ENCODE results near the gene ROBO1.

The ROBO1 gene

DNA sequence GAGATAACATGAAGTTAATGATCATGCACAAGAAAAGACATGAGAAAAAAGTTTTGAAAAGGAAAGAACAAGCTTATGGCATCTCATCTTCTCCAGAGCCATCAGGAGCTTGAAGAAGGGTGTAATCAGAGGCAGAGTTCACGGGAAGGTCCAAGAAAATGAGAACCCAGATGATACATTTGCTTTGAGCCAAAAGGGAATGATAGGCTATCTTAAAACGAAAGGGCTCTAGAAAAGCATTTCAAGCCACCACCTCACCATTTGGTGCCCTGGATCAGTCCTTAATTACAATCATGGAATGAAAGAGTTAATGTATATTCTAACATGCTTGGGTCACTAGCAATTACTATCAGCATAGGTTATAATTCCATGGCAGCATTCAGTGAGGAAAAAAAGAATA lies 781.8 kb downstream of the ROBO1 start:
- DNase-seq (ENCODE audit: low read depth, low spot score), result no peak

GRCh38 chr3:78979028-78979427 lies 788.8 kb downstream of the ROBO1 start:
- DNase-seq (ENCODE audit: low read depth, low spot score), result no peak

DNA sequence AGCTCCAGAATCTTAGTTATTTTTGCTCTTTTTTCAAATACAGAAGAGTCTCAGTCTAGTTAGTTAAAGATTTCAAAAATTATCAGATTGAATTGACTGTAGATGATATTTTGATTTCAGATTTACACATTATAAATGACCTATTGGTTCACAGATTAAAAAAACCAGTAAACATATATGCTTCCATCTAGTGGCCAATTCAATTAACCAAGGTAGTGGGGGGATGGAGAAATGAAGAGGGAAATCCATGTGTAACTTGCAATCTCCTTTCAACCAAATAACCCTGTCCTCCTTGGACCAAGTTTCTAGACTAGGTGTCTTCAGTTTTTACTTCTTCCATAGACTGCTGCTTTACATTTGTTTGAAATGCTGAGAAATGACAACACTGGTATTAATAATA lies 789.8 kb downstream of the ROBO1 start:
- DNase-seq (ENCODE audit: low read depth, low spot score), result peak; percentile 36

DNA sequence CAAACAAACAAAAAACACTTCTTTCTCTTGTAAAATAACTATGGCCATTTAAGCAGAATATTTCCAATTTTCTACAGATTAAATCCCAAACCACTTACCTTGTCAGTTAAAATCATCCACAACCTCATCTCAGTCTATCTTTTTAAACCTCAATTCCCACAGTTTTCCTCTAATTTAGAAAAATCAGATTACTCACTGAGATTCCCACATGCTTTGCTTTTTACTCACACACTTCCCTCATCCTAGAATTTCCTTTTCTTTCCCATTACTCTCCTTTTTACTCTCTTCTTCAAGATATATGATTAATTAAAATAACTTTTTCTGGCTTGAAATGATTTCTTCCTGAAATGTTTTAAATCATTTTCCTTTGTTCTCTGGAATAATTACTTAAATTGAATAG lies 790.7 kb downstream of the ROBO1 start:
- no peak for DNase-seq (ENCODE audit: low read depth, low spot score)

DNA sequence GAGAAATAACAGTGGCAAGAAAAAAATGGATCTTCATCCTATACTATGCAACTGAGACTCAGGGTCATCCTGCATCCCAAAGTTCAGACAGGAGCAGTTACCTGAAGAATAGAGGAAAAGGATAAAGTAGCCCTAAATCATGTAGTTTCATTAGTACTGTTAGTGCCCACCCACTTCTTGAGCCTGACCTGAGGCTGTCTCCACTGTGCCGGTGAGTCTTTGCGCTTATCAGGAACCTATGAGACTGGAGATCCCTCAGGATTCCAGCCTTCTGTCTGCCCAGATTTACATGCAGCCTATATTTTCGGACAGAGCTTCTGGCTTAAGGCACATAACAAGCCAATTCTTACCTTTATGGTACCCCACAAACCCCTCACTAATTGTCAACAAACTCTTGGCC lies 791.6 kb downstream of the ROBO1 start:
- DNase-seq (ENCODE audit: low read depth, low spot score), result no peak

DNA sequence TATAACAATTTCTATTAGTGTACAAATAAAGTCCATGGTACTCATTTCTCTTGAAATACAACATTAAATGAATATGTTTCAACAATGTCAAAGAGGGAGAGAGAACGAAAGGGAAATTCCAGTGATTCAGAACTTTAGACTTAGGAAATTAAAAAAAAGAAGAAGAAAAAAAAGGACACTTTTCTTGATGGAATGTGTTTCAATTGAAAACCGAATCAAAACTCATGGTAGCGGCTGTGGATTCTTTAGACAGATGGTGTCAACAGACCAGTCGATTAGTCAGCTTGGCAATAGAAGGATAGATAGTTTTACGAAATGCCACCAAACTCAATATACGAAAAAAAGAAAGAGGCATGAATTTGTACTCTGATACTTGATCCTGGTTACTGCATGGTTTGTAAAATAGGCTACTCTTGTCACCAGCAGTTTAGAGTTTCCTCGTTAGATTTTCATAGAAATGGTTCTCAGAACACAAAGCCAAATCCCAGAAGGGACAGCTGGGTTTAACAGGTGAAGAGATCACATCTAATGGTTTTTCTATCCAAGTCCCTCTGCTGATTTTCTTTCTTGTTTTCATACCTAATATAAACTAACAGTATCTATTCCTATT lies 793.5 kb downstream of the ROBO1 start:
- peak; percentile 59 for DNase-seq (ENCODE audit: low read depth, low spot score)

GRCh38 chr3:78972617-78973301 lies 795.0 kb downstream of the ROBO1 start:
- no peak for DNase-seq (ENCODE audit: low read depth, low spot score)

- no peak for DNase-seq (ENCODE audit: low read depth, low spot score)
Observed at GRCh38 chr3:78970656-78971055, 797.1 kb downstream of the ROBO1 start.

- DNase-seq (ENCODE audit: low read depth, low spot score), result no peak
Observed at GRCh38 chr3:78969483-78969882, 798.3 kb downstream of the ROBO1 start.

DNA sequence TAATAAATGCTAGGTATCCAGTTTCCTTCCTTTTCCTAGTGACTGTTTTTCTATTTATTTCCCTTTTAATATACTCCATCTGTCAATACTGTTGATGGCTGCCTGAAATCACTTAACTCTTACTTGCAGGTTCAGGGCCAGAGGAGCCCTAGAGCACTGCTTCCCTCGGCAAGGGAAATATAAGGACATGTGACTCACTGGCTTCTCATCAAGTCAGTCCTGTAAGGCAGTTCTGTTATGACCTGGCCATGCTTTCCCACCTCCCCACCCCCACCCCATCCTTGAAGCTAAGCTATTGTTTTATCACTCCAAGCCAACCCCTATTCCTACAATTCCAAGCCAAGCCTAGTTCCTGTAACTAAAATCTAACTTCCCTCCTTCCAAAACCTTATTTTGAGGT lies 800.7 kb downstream of the ROBO1 start:
- no peak for DNase-seq (ENCODE audit: low read depth, low spot score)

GRCh38 chr3:78963771-78964170 lies 804.0 kb downstream of the ROBO1 start:
- DNase-seq (ENCODE audit: low read depth, low spot score), result no peak

DNA sequence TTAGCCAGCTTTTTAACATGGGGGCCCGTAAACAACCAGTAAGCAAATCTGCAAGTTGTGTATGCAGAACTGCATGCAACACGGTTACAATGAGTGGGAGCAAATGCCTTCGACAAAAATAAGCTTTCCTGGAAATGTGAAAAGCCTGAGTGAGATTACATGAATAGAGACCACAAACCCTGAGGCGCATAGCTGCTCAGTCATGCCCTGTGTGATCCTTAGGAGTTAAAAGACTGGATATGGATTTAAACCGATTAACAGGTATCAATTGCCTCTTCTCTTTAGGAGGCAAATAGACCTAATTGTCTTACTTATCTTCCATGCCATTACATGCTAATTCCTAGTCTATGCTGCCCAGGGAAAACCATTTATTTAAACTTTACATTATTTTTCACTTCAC lies 810.3 kb downstream of the ROBO1 start:
- DNase-seq (ENCODE audit: low read depth, low spot score), result peak; percentile 56

- no peak for DNase-seq (ENCODE audit: low read depth, low spot score)
Observed at GRCh38 chr3:78951342-78951945, 816.4 kb downstream of the ROBO1 start.

GRCh38 chr3:78941587-78941986 lies 826.2 kb downstream of the ROBO1 start:
- peak; percentile 61 for DNase-seq (ENCODE audit: low read depth, low spot score)

DNA sequence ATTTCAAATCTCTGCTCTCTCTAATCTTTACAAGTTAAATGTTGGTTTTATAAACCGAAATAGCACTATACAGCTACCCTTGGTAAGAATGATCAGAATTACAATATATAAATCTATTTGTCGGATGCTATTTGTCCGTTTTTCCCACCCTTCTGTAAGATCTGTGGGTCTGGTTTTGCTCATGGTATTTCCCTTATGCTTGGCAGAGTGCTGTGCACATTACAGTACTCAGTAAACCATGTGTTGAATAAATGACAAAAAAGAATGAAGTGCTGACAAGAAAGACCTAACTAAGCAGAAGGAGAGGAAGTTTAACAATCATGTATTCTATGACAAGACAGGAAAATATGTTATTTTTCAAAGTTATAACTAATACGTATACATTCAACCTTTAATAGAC lies 827.2 kb downstream of the ROBO1 start:
- no peak for DNase-seq (ENCODE audit: low read depth, low spot score)

GRCh38 chr3:78940128-78940527 lies 827.7 kb downstream of the ROBO1 start:
- no peak for DNase-seq (ENCODE audit: low read depth, low spot score)

DNA sequence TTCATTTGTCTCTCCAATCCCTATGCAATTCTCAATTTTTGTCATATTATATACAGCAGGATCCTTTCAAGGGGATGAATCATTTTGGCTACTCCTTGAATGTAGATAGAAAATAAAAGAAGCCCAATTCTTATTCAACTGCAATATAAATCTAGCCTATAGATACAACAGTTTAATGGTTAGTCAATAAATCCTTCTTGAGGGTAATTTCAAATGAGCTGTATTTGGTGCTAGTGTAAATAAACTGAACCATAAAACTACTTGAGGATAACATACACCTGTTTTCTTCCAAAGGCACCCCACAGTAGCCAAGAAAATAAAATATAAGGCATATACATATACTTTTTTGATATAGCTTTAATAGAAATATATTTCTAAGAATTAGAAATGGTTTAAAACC lies 830.3 kb downstream of the ROBO1 start:
- no peak for DNase-seq (ENCODE audit: low read depth, low spot score)

DNA sequence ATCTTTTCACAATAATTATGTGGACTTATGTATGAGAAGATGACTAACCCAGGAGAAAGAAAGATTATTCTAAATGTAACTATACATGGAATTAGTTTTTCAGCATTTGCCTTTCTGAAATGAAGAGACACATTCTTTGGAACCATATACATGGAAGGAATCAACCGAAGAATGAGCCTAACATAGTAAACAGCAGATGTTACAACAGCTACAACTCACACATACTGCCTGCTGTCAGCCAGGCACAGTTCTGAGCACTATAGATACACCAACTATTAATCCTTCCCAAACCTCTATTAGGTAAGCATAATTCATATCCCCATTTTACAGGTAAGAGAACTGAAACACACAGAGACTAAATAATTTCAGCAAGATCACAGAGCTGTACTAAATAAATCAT lies 840.0 kb downstream of the ROBO1 start:
- DNase-seq (ENCODE audit: low read depth, low spot score), result no peak

DNA sequence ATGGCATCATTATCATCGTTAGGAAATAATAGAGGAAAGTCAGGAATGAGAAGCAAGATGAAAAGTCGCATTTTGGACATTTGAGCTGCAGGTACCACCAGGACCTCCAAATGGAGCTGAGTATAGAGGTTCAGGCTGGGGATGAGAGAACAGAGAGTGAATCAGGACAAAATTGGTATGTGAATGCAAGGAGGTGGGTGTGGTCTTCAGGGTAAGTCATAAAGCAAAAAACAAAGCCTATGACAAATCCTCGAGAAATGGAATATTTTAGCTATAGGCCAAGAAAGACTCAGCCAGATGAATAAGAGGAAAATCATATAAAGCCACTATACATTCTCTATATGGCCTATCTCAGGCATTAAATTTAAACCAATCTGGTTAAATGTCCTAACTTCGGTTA lies 841.3 kb downstream of the ROBO1 start:
- DNase-seq (ENCODE audit: low read depth, low spot score), result no peak

DNA sequence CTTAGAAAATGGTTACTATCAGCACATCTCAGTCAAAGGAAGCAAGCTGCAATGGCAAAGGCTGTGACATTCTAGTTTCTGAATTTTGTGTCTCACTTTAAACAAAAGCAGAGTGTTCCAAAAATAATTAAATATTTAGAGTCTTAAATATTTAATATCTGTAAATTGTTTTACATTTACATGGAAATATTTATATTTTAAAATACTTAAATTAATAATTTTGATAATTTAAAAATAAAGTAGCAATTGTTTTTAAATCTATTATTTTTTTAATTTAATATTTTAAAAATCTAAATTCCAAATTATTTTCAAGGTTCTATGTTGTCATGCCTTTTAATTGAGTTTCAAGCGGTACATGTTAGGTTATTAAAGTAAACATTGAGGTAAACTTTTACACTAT lies 843.1 kb downstream of the ROBO1 start:
- DNase-seq (ENCODE audit: low read depth, low spot score), result no peak

DNA sequence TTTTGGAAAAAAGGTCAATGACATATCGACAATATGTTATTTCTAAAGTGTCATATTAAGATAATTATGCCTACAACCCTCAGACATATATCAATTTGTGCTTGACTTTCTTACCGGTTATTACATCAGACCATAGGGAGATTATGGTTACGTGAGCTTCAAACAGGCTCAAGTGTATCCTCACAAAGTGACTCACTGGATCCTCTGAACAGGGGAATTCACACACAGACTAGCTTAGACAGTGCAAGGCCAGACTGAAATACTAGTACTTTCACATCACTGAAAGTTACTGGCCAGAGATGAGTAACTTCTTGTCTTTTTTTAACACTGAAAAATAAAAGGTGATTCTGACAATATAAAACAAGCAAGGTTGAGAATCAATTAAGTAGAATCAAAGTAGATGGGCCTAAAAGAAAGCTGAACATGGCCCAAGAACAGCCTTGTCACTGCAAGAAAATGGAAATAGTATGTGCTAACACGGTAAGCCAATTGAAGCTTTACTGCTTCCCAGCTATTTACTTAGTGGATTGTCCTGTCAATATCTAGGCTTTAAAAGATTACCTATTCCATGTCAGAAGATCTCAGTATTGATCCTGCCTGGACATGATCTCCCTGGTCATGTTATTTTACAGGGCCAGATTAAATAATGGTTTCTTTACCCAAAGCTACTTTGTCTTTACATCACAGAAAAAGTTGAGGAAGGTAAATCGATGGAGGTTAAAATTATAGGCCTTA lies 848.6 kb downstream of the ROBO1 start:
- peak; percentile 65 for DNase-seq (ENCODE audit: low read depth, low spot score)

DNA sequence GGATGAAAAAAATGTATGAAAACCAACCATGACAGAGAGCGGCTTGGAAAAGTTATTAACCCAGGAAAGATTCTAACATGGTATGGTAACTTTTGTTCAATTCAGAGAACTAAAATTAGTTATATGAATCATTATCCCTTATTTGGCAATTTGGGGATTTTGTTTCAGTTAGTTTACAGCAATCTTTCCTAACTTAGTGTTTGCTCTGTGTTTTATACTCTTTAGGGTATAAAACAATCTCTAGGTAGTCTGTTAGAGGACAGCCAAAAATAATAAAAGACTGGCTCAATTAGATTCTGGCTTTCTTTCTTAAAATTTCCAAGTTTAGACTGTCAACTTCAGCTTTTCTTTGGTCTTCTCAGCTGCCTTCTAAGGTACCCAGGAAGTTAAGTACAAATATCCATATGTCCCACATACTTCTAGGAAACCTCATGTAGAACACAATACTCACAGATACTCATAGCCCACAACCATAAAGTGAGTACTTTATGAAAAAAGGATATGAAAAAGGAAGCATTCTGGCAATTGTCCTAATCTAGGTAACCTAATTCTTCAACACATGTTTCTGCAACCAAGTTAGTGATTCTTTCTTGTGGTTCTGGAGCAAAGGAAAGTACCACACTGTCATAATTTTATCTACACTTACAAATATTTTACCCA lies 849.3 kb downstream of the ROBO1 start:
- peak; percentile 23 for DNase-seq (ENCODE audit: low read depth, low spot score)
